Posterior cingulate gyrus (tissue), 11 donors: Measurements from ENCODE around the gene GALNT17.
"Not testable (repeated sequence)": the region's sequence is repeated elsewhere in the genome, so short reads cannot be mapped to it uniquely, and the experiment has no call there.

Experiments used
- DNase-seq, 10 donors: peaks; one replicate each; pipeline versions ENCODE4 v3.0.0 to v3.0.0-alpha.2; 2020 to 2021; ENCODE audit warnings: mixed read lengths in 3 of 10
- intact Hi-C: fragments of 100-400 bp; cut with DNase I; formaldehyde crosslinking; loops from one replicate; pipeline ENCODE4 v1.15.1; 2023

GALNT17 gene

DNA sequence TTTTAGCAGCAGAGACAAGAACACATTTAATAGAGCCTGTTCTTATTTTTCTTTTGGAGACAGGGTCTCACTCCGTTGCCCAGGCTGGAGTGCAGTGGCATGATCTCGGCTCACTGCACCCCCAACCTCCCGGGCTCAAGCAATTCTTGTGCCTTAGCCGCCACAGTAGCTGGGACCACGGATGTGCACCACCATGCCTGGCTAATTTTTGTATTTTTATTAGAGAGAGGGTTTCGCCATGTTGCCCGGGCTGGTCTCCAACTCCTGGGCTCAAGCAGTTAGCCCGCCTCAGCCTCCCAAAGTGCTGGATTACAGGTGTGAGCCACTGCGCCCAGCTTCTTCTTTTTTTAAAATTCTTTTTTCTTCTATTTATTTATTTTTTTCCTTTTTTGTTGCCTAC lies 23.3 kb downstream of the GALNT17 start:
- no peak for DNase-seq
- intact Hi-C loops = no loop called here

DNA sequence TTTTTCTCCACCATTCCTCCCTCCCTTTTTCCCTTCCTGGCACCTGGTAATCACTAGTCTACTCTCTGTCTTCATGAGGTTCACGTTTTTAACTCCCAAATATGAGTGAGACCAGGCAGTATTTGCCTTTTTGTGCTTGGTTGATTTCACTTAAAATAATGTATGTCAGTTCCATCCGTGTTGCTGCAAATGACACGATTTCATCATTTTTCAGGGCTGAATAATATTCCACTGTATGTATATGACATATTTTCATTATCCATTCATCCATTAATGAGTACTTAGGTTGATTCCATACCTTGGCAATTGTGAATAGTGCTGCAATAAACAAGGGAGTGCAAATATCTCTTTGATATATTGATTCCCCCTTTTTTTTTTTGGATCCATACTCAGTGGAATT lies 25.8 kb downstream of the GALNT17 start:
- no peak for DNase-seq

DNA sequence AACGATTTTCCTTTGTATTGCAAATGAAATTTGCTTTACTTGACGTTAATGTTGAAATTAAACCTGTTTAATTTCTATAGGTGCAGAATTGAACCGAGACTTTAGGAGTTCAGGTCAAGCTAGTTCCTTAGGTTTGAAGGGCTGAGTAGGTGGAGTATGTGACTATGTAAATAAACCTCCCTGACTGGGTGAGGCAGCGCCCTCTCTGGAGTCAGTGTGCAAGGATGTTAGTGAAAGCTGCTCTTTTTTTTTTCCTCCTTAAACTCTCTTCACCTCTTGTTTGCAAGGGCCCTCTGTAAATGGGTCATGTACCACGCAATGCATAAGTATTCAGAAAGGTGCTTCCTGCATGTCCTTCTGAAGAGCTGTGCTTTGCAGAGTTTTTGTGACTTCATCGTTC lies 33.8 kb downstream of the GALNT17 start:
- intact Hi-C loops = no loop called here
- DNase-seq = no peak

More for the DNA sequence above, 25.8 kb downstream of the GALNT17 start:
- intact Hi-C loops = no loop called here

DNA sequence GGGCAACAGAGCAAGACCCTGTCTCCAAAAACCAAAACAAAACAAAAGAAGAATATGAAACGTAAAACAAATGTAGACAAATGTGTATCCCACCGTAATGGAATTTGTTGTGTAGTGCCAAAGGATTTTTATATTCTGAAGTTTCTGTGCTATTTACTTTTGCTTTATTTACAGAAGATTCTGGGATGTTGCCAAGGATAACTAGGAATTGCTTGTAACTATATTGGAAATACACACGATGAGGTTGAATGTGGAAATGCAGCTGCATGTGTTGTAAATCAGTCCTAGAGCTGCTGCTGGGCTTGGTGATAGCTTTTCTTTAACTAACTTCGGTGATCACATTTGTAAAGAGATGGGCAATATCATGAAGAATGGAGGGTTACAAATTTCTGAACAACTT lies 39.5 kb downstream of the GALNT17 start:
- DNase-seq = no peak
- intact Hi-C loops = no loop called here

DNA sequence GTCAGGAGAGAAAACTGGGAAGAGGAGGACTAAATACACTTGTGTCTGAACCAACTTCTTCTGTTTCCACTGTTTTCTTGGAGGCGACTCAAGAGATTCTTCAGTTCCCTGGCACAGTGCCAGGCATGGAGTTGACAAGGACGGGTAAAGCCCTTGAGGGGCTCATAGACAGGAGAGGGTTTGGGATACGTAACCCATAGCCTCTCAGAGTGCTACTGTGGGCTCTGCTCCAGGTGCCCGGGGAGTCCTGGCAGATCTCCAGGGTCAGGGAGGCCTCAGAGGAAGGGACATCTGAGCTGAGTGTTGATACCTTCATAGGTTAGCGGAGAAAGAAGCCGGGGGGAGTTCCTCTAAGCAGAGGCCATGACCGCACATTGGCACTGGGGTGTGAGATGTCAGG lies 42.0 kb downstream of the GALNT17 start:
- DNase-seq = peak in 1 of 10 donors; percentile 65
- intact Hi-C loops = no loop called here

DNA sequence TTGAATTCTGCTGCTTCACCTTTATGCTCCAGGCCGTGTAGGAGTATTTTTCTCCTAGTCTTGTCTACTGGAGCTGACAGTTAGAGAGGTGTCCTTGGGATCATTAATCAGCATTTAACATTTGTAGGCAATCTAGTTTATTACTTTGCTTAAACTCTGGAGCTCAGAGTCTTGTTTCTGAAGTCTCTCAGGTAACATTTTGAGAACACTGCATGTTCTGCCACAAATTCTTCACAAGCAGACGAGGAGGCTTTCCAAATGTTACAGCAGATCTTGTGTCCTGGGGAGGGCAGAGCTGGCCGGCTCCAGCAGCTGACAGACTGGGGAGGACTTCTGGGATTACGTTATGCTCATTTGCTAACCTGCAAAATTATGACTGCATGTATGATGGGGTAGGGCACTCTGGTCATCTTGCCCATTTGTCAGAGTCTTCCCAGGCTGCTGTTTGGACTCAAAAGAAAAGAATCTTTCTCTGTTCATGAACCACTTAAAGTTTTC lies 50.5 kb downstream of the GALNT17 start:
- intact Hi-C loops = no loop called here
- no peak for DNase-seq

DNA sequence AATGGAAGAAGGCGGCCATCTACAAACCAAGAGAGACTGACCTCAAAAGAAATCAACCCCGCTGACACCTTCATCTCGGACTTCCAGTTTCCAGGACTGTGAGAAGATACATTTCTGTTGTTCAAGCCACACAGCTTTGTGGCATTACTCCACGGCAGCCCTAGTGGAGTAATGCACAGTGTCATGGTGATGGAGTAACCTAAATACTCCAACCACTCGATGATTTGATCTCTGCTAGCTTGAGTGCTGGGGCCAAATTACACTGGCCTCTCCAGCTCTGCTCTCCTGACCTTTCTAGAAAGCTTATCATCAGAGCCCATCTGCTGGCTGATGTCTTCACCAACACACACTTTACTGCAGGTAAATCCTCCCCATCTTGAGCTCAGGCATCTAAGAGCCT lies 52.2 kb downstream of the GALNT17 start:
- DNase-seq = no peak
- intact Hi-C loops = no loop called here

DNA sequence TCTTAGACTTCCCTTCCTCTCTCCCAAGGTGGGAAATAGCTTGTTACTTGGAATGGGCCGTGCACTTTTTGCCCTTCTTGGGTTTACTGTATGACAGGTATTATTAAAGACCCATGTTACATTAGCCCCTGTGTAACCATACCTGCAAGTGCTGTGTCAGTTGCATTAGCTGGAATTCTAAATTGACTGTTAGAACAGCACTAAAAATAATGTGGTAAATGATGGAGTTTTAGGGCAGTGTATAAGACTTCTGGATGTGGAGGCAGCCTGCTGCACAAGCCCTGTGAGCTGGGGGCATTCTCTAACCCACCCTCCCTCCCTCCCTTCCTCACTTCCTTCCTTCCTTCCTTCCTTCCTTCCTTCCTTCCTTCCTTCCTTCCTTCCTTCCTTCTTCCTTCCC lies 52.7 kb downstream of the GALNT17 start:
- intact Hi-C loops = no loop called here

DNA sequence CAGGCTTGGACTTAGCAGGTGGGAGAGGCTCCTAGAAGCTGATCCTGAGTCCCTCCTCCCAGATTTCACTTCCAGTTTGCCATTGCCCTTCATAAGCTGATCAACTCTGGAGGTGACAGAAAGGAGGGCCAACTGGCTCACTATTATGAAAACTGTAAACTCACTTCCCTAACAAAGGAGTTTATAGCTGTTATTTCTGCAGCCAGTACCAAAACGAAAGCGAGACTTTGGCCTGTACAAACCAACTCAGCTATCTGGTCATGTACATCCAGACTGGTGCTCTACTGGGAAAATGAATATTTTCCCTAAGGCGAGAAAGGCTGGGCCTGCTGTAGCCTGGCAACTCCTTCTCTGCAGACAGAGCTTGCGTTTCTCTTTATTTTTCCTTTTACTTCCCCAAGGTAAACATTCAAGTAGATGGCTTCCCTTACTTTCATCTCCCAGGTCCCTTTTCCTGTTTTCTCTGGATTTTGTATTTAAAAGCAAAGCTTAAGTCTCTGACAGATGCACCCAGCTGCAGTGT lies 54.7 kb downstream of the GALNT17 start:
- intact Hi-C loops = no loop called here
- DNase-seq = no peak

More for the DNA sequence above, 52.7 kb downstream of the GALNT17 start:
- DNase-seq = no peak

DNA sequence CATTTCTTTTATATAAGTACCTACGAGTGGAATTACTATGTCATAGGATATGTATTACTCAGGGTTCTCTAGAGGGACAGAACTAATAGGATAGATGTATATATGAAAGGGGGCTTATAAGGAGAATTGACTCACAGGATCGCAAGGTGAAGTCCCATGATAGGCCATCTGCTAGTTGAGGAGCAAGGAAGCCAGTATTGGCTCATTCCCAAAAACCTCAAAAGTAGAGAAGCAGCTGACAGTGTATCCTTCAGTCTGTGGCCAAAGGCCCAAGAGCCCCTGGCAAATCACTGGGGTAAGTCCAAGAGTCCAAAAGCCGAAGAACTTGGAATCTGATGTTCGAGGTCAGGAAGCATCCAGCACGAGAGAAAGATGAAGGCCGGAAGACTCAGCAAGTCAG lies 59.8 kb downstream of the GALNT17 start:
- intact Hi-C loops = no loop called here
- DNase-seq = no peak

DNA sequence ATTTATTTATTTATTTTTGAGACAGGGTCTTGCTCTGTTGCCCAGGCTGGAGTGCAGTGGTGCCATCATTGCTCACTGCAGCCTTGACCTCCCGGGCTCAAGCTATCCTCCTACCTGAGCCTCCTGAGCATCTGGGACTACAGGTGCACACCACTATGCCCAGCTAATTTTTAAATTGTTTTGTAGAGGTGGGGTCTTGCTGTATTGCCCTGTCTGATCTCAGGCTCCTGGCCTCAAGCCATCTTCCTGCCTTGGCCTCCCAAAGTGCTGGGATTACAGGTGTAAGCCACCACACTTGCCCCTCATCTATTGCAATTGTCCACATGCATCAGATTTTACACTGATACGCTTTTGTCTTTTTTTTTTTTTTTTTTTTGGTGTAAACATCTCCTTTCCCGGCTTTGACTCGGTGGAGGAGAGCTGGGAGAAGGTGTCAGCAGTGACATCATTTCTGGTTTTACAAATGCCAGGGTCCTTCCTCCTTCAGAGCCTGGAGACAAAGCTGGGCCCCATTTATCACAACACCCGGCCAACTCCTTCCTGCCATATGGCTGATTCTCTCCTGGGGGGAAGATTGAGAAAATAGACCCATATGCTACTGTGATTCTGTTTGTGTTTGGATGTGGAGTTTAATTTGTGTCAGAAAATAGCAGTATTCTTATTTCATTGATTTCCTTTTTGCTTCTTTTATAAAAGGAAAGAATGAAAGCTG lies 61.3 kb downstream of the GALNT17 start:
- intact Hi-C loops = no loop called here
- DNase-seq = peak in 3 of 10 donors; percentile 12 to 68 (median 27)

DNA sequence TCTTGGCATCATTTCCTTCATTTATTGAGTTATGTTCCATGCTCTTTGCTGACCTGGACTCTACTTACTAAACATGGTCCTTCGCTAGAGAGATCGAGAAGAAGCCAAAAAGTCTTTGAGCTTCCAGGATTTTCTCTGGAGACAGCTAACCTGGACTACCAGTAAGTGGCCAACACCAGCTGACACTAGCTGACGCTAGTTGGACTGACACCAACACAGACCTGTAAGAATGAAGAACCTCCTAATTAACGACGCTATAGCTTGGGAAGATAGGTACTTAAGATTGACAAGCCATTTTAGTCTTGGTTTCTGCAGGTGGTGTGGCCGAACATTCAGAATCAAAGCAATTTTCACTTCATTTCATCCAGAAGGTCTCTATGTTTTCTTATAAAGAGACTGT lies 66.4 kb downstream of the GALNT17 start:
- no peak for DNase-seq
- intact Hi-C loops = no loop called here

DNA sequence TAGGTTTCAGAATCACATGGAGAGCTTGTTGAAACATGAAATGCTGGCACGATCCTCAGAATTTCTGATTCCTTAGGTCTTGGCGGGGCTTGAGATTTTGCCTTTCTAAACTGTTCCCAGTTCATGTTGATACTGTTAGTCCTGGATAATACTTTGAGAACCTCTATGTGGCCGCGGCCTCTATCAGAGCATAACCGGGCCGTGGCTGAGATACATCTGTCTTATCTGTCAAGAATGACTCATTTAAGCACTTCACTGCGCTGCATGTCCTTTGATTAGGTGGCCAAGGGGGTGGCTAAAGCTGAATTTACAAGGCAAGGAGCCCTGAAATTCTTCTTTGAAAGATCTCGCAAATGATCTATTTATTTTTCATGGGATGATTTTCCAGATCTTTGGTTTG lies 66.9 kb downstream of the GALNT17 start:
- no peak for DNase-seq
- intact Hi-C loops = no loop called here

DNA sequence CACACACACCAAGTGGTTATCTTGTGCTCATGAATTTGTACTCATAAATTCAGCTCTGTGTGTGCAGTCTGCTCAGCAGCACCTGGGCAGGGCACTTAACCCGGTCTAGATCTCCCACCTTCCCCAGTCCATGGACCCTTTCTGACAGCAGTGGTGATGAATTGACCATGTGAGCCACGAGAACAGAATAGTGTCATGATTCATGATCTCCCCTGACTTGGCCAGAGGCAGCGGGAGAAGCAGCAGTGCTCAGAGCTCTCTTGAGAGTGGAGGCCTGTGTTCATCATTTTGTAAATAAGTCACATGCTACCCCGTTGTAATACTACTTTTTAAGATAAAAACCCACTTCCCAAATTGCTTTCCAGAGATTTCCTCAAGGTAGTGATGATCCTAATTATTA lies 74.2 kb downstream of the GALNT17 start:
- intact Hi-C loops = loop anchor here (10.0 kb wide), 1 partner anchor 61 kb away; no protein-coding TSS in a partner anchor
- no peak for DNase-seq

DNA sequence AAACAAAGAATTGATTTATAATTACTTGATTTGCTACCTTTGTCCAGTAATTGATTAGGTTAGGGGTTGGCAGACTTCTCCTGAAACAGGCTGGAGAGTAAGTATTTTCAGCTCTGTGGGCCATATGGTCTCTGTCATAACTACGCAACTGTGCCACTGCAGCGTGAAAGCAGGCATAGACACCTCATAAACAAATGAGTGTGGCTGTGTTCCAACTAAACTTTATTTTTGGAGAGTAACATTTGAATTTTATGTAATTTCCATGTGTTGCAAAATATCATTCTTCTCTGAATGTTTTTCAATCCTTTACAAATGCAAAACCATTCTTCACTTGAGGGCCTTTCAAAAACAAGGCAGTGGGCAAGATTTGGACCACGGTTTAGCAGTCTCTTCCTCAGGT lies 76.9 kb downstream of the GALNT17 start:
- DNase-seq = peak in 3 of 10 donors; percentile 22 to 69 (median 25)
- intact Hi-C loops = loop anchor here (10.0 kb wide), 1 partner anchor 64 kb away; no protein-coding TSS in a partner anchor

DNA sequence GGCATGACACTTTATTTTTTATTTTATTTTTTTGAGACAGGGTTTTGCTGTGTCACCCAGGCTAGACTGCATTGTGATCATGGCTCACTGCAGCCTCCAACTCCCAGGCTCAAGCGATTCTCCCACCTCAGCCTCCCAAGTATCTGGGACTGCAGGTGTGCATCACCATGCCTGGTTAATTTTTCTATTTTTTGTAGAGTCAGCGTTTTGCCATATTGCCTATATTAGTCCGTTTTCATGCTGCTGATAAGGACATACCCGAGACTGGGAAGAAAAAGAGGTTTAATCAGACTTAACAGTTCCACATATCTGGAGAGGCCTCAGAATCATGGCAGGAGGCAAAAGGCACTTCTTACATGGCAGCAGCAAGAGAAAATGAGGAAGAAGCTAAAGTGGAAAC lies 77.5 kb downstream of the GALNT17 start:
- intact Hi-C loops = loop anchor here (10.0 kb wide), 1 partner anchor 65 kb away; no protein-coding TSS in a partner anchor
- DNase-seq = not testable (repeated sequence)

DNA sequence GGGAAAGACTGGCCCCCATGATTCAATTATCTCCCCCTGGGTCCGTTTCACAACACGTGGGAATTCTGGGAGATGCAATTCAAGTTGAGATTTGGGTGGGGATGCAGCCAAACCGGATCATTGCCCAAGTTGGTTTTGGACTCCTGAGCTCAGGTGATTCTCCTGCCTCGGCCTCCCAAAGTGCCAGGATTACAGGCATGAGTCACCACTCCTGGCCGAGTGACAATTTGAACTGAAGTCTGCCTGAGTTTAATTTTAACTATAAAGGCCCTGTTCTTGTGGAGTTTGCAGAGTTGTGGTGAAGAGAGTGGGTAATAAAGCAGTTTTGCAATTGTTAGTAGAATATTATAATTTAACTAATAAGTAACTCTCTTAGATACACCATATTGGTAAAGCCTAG lies 78.3 kb downstream of the GALNT17 start:
- no peak for DNase-seq
- intact Hi-C loops = no loop called here

DNA sequence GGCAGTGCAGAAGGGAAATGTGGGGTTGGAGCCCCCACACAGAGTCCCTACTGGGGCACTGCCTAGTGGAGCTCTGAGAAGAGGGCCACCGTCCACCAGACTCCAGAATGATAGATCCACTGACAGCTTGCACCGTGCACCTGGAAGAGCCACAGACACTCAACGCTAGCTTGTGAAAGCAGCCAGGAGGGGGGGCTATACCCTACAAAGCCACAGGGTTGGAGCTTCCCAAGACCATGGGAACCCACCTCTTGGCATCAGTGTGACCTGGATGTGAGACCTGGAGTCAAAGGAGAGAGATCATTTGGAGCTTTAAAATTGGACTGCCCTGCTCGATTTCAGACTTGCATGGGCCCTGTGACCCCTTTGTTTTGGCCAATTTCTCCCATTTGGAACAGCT lies 80.5 kb downstream of the GALNT17 start:
- DNase-seq = not testable (repeated sequence)

DNA sequence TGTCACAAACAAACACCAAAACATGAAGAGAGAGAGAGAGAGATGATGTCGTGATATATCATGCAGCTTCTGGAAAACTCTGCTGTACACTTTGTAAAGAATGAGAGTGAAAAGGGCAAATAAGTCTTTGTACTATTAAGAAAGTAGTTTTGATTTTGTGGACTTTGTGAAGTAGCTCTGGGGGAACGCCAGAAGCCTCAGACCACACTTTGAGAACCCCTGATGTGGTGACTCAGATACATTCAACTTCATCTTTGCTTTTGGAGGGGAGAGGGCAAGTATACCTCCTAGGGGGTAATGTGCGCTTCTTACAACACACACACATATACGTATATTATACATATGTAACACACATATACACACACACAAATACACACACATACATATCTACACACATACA lies 84.3 kb downstream of the GALNT17 start:
- intact Hi-C loops = no loop called here

More for the DNA sequence above, 80.5 kb downstream of the GALNT17 start:
- intact Hi-C loops = not testable (repeated sequence)

DNA sequence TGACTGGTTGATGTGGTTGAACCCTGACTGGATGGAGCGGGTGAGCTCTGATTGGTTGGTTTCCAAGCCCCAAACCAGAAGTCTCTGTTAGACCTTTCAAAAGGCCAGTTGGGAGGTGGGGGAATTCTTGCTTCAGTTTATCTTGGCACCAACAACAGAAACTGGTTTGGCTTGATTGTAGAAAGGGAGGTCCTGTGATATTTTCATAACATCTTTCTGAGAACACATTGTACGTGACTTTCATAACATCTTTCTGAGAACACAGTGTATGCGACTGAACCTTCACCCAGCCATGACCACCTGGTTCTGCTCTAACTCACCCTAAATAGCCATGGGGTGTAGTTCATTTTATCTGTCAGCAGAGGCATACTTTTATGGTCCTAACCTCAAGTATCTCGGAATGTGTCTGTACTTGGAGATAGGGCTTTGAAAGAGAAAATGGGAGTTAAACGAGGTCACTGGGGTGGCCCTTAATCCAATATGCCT lies 88.3 kb downstream of the GALNT17 start:
- DNase-seq = no peak

More for the DNA sequence above, 84.3 kb downstream of the GALNT17 start:
- no peak for DNase-seq

DNA sequence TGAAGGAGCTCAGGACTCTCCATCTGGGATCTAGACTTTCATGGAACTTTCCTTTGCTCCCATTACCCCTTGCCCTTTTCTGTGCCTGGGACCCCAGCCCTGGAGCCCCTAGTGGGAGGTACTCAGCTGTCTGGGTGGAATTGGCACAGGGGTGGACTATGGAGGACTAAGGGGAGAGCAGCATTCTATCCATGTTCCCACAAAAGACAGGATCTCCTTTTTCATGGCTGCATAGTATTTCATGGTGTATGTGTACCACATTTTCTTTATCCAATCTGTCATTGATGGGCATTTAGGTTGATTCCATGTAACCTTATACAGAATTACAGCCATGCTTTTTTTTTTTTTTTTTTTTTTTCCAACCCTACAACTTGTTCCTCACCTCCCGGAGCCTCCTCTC lies 89.1 kb downstream of the GALNT17 start:
- intact Hi-C loops = no loop called here
- DNase-seq = no peak

More for the DNA sequence above, 88.3 kb downstream of the GALNT17 start:
- intact Hi-C loops = no loop called here

DNA sequence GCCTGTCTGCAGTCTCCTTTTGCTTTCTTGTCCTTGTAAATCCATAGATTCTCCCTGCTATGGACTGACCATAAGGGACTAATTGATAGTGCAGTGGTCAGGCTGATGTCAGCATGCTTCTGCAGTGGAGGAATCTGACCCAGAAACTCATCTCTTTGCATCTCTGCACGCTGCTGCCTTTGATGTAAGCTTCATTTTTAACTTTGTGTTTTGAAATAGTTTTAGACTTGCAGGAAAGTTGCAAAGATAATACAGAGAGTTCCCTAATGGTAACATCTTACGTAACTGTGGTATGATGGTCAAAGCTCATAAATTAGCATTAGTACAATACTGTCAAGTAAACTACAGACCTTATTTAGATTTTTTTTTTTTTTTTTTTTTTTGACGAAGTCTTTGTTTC lies 89.6 kb downstream of the GALNT17 start:
- DNase-seq = no peak
- intact Hi-C loops = no loop called here
